HG03342 (cell line): Measurements from ENCODE around the gene PDZD4.

ENCODE experiments used
- ATAC-seq: cut with Tn5 transposase; IDR thresholded peaks from one replicate; pipeline ENCODE4 v1.9.1; 2021; ENCODE audit warnings: mild to moderate bottlenecking, moderate library complexity; ENCODE audit not compliant: unreplicated experiment

Gene PDZD4

GRCh38 chrX:153763298-153763932, 66.9 kb downstream of the PDZD4 start:
- ATAC-seq: no peak

- ATAC-seq: no peak
Measured at GRCh38 chrX:153762626-153763173, 67.6 kb downstream of the PDZD4 start.

DNA sequence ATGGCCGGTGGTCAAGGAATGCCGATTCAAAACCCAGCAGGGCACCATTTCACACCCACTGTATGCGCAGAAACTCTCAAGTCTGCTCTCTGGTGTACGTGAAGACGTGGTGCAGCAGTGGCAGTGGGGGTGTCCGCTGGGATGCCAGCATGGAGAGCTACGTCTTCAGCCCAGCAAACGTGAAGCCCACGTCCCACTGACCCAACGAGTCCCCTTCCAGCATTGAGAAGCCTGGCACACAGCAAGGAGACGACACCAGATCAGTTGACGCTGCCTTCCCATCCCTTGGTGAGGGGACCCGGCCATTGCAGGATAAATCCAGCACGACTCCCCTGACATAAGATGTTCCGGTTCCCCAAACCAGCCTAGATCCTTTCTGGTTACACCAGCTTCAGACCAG, 68.5 kb downstream of the PDZD4 start:
- ATAC-seq: no peak

- no peak for ATAC-seq
Measured at GRCh38 chrX:153755136-153755535, 75.2 kb downstream of the PDZD4 start.
